ENCODE data around the gene CHSY1.

The CHSY1 gene

DNA sequence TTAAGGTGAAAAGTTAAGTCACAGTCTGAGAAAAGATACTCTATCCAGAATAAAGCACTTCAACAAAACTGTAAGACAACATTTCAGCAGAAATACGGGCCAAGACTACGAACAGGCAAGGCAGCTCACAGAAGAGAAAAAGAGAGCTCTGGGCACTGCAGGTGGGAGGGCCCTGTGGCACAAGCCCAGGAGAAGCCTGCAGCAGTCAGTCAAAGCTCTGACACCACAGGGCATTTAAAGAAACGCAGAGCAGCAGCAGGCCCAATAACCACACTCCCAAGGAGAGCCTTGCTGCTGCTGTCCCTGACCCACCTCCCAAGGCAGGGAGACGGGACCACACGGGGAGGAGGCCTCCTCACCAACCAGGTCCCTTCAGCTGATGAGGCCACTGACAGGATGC, 19.2 kb downstream of the CHSY1 start:
- TF ChIP-seq, protein P1, sequence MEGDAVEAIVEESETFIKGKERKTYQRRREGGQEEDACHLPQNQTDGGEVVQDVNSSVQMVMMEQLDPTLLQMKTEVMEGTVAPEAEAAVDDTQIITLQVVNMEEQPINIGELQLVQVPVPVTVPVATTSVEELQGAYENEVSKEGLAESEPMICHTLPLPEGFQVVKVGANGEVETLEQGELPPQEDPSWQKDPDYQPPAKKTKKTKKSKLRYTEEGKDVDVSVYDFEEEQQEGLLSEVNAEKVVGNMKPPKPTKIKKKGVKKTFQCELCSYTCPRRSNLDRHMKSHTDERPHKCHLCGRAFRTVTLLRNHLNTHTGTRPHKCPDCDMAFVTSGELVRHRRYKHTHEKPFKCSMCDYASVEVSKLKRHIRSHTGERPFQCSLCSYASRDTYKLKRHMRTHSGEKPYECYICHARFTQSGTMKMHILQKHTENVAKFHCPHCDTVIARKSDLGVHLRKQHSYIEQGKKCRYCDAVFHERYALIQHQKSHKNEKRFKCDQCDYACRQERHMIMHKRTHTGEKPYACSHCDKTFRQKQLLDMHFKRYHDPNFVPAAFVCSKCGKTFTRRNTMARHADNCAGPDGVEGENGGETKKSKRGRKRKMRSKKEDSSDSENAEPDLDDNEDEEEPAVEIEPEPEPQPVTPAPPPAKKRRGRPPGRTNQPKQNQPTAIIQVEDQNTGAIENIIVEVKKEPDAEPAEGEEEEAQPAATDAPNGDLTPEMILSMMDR (IDR thresholded peaks at IDR 0.05; ENCODE audit: borderline replicate concordance, insufficient read depth, low read depth, low read length) = no peak
- no peak overlapping the region for H3K4me3 ChIP-seq (ENCODE audit: low read depth, low read length)

DNA sequence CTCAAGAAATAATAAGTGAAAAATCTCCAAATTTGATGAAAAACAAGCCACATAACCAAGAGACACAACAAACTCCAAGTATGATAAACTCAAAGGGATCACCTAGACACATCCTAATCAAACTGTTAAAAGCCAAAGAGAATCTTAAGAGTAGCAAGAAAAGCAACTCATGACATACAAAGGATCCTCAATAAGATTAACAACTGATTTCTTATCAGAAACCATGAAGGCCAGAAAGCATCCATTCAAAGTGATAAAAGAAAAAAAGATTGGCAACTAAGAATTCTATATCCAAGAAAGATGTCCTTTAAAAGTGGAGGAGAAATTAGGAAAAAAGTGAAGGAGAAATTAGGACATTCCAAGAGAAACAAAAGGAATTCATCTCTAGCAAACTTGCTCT, 23.5 kb downstream of the CHSY1 start:
- TF ChIP-seq, protein P1 (IDR thresholded peaks at IDR 0.05; ENCODE audit: borderline replicate concordance, insufficient read depth, low read depth, low read length) = no peak
- no peak overlapping the region for H3K4me3 ChIP-seq (ENCODE audit: low read depth, low read length)

DNA sequence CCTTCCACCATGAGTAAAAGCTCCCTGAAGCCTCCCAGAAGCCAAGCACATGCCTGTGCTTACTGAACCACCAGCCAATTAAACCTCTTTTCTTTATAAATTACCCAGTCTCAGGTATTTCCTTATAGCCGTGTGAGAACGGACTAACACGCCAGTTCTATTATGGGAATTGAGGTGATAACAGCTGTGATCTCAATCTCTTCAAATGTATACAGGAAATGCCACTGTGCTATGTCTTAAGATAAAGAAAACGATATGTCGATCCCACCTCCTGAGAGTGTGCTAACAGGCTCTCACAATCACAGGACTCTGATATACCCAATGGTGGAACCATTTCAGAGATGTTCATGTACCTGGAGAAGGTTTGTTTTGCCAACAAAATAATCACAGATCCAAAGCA, 26.2 kb downstream of the CHSY1 start:
- no peak overlapping the region for H3K4me3 ChIP-seq (ENCODE audit: low read depth, low read length)
- TF ChIP-seq, protein P1 (IDR thresholded peaks at IDR 0.05; ENCODE audit: borderline replicate concordance, insufficient read depth, low read depth, low read length) = no peak

DNA sequence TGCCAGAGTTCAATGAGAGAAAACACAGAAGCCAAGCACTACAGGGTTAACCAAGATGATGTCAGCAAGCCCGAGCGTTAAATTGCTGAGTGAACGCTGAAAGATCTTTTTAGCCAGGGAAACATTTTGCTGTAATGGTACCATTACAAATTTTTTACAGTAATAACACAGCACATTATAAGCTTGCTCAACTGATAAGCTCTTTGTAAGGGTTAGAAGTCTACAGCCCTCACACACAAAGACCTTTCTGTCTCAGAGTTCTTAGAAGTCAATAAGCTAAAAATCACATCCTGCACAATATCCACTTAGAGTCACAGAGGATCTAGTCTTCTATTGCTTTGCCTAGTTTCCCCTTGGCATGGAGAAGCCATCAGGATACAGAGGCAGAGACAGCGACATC, 29.9 kb downstream of the CHSY1 start:
- TF ChIP-seq, protein P1 (IDR thresholded peaks at IDR 0.05; ENCODE audit: borderline replicate concordance, insufficient read depth, low read depth, low read length) = no peak
- H3K4me3 ChIP-seq (ENCODE audit: low read depth, low read length) = no peak overlapping the region

DNA sequence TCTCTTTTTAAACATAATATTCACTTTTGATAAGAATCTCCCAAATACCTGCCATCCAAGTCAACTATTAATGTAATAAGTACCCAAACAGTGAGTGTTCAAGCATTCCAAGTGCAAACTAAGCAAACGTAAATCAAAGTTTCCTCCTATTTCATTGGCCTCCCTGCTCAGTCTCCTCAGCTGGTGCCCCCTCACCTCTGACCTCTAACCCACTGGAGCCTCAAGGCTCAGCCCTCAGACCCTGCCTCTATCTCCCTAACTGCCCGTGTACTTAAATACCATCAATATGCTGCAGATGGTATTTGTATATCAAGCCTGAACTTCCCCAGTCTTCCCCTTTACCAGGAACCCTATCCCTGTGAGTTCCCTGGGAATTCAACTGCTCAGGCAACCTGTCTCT, 31.8 kb downstream of the CHSY1 start:
- H3K4me3 ChIP-seq (ENCODE audit: low read depth, low read length) = no peak overlapping the region
- TF ChIP-seq, protein P1 (IDR thresholded peaks at IDR 0.05; ENCODE audit: borderline replicate concordance, insufficient read depth, low read depth, low read length) = no peak

DNA sequence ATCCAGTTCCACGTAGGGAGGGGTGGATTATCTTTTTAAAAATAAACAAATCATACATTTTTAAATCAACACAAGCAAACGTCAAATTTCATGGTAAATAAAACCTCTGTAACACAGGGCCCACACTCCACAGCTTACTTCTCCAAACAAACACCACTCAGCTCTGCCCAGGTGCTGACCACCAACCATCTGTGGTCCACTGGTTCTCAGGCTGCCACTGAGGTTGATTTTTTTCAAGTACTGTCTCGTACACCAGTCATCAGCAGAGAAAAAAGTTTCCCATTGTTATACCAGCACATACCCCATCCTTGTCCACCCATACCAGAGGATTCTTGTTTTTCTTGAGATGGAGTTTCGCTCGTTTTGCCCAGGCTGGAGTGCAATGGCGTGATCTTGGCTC, 32.4 kb downstream of the CHSY1 start:
- H3K4me3 ChIP-seq (ENCODE audit: low read depth, low read length) = no peak overlapping the region
- TF ChIP-seq, protein P1 (IDR thresholded peaks at IDR 0.05; ENCODE audit: borderline replicate concordance, insufficient read depth, low read depth, low read length) = no peak

DNA sequence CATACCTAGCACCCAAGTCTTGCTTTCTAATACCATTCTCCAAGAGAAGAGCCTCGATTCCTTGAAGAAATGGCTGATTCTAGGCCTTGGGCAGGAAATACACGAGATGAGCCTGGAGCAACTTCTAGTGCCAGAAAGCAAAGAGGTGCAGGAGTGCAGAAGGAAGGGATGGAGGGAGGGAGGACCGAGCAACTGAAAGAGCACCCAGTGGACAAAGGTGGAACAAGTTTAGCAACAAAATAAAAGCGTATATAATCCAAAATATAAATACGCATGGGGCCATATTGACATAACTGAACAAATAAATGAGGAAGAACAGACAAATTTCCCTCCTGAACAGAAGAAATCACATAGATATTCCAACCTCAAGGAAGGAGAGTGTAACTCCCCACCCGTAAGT, 34.4 kb downstream of the CHSY1 start:
- no peak overlapping the region for H3K4me3 ChIP-seq (ENCODE audit: low read depth, low read length)
- TF ChIP-seq, protein P1 (IDR thresholded peaks at IDR 0.05; ENCODE audit: borderline replicate concordance, insufficient read depth, low read depth, low read length) = no peak

Measured in GM12875 (cell line).